GM23248 (cell line): ENCODE results near the gene DCUN1D3.

Source experiments
- EZH2 ChIP-seq: fragments of 200-600 bp; sonication (generic); IDR thresholded peaks from 2 replicates; pipeline ENCODE4 v1.6.1; 2018; ENCODE audit warnings: antibody characterized with exemption, mild to moderate bottlenecking; ENCODE audit not compliant: insufficient read depth, poor library complexity, severe bottlenecking
- EZH2phosphoT487 ChIP-seq: fragments of 200-600 bp; sonication (generic); IDR thresholded peaks from 2 replicates; pipeline ENCODE4 v1.6.1; 2018; ENCODE audit warnings: antibody characterized with exemption, moderate library complexity, mild to moderate bottlenecking, low read depth; ENCODE audit not compliant: insufficient read depth

- TF ChIP-seq EZH2phosphoT487, result no peak
- TF ChIP-seq EZH2, result no peak
These were observed 87.6 kb downstream of the DCUN1D3 start for GRCh38 chr16:20812510-20812909.
